ENCODE data around the gene NOL6. TPM values are rescaled to one million over a fixed set of nuclear protein-coding genes. Genes with fewer than 3 reads are reported as not detected.

NOL6 gene
- total and polyA plus RNA-seq, 2 of the 13 experiments (the other 11 are each of a cell fraction or from before 2014, with no cell fraction given), result 17.0 to 30.2 TPM

DNA sequence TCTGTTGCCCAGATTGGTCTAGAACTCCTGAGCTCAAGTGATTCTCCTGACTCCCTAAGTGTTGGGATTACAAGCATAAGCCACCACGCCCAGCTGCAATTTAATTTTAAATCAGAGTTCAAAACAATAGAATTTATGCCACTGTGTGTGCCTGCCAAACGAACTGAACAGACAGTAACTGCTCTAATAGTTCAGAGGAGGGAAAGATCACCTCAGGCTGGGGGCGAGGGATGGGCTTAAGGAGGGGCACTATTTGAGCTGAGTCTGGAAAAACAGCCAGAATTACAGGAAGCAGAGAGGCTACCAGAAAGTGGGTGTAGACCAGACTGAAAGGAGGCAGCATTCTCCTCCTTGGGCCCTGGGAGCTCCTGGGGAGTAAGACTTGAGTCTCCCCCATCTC is 12.2 kb downstream of the NOL6 start:
- no peak for TF ChIP-seq TEAD2 (CRISPR knock-in tag; IDR thresholded peaks at IDR 0.05)
- Histone ChIP-seq H3K27ac (ENCODE audit: extremely low read length, insufficient read depth, low read length) (no peak overlapping the region), H3K27me3 (ENCODE audit: control insufficient read depth in 1 of 2, insufficient read depth in 2 of 2, low read length in 2 of 2) (no peaks in the 10 kb centered on the region), H3K9me3 (ENCODE audit: low read length) (no peaks in the 10 kb centered on the region), H2AFZ (ENCODE audit: low read length) (no peak overlapping the region), H3K79me2 (ENCODE audit: insufficient read depth, low read length) (no peaks in the 10 kb centered on the region), H3K4me1 (ENCODE audit: insufficient read depth, low read length) (peaks cover 11% of the 10 kb centered on the region), H4K20me1 (ENCODE audit: insufficient read depth, low read length) (no peaks in the 10 kb centered on the region), H3K4me2 (ENCODE audit: low read depth, low read length) (no peak overlapping the region), H3K9ac (ENCODE audit: insufficient read depth, low read depth, low read length) (no peak overlapping the region), H3K4me3 (replicated peaks in 1 of 3; ENCODE audit: insufficient read depth in 1 of 3, low read depth in 2 of 3, low read length in 3 of 3) (no peak overlapping the region), H3K36me3 (replicated peaks in 1 of 2; ENCODE audit: control insufficient read depth in 1 of 2, insufficient read depth in 2 of 2, low read length in 2 of 2) (peaks cover 29 to 51% of the 10 kb centered on the region in 2 experiments; a peak in 4 of 5 replicates)
- ATAC-seq (no peak), FAIRE-seq (no peak), DNase-seq (ENCODE audit: low spot score) (no peak)
- POLR2A ChIA-PET, result interaction anchor here (1.1 to 2.7 kb wide), 2 partner anchors 12 to 46 kb away, joined by 3 to 17 read pairs; partner anchors contain the start of gene NOL6
- intact Hi-C loops (cut with micrococcal nuclease; ENCODE audit: unreplicated experiment), result no loop called here
- CTCF ChIA-PET (ENCODE audit: low intra/inter-chr PET ratio, low total read pairs), result no interaction called here
- no TSS peak for BruUV-seq (replicated peaks)
- in situ Hi-C loops (cut with HindIII; ENCODE audit: extremely low pct_ligation_motif_present, low pct_unique_long_range_greater_than_20kb), result loop anchor here (10.0 kb wide), 2 partner anchors 87 to 167 kb away; partner anchors contain the start of gene NFX1
- 77% methylated on average over 3 of the region's 3 CpGs for WGBS (ENCODE audit: low lambda C conversion rate)

DNA sequence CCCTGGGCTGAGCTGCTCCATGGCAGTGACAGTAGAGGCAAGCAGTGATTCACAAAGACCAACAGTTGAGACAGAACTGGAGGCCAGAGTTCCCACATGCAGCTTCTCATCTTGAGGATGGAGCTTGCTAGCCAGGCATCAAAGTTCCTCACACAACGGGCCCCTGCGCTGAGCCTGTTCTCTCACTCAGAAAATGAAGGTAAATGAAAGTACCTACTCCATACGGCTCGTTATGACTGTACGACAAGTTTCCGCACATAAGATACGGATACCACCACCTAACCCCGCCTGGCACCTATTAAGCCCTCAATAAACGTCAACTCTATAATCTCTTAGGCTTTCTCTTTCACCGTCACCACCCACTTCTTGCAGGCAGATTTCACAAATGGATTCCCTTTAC is 12.9 kb downstream of the NOL6 start:
- no peak for FAIRE-seq
- CTCF ChIA-PET (ENCODE audit: low intra/inter-chr PET ratio, low total read pairs), result no interaction called here
- in situ Hi-C loops (cut with HindIII; ENCODE audit: extremely low pct_ligation_motif_present, low pct_unique_long_range_greater_than_20kb), result loop anchor here (10.0 kb wide), 2 partner anchors 86 to 166 kb away; partner anchors contain the start of gene NFX1

More for the DNA sequence above, 12.9 kb downstream of the NOL6 start:
- H2AFZ ChIP-seq (ENCODE audit: low read length), result no peak overlapping the region
- no peaks in the 10 kb centered on the region for H4K20me1 ChIP-seq (ENCODE audit: insufficient read depth, low read length)
- WGBS (ENCODE audit: low lambda C conversion rate), result 97% methylated on average over 10 of the region's 10 CpGs
- no TSS peak for BruUV-seq (replicated peaks)
- no peaks in the 10 kb centered on the region for H3K9me3 ChIP-seq (ENCODE audit: low read length)
- TF ChIP-seq ZNF496 (CRISPR knock-in tag; IDR thresholded peaks at IDR 0.05; ENCODE audit: insufficient replicate concordance) (no peak), ZNF33B (CRISPR knock-in tag; IDR thresholded peaks at IDR 0.05) (no peak), BHLHE40 (IDR thresholded peaks at IDR 0.05; ENCODE audit: low read length) (no peak), SETDB1 (CRISPR knock-in tag; IDR thresholded peaks at IDR 0.05; ENCODE audit: borderline replicate concordance) (no peak), ZKSCAN1 (IDR thresholded peaks at IDR 0.05; ENCODE audit: low read length) (no peak), SMAD1 (CRISPR knock-in tag; IDR thresholded peaks at IDR 0.05; ENCODE audit: borderline replicate concordance, low read depth) (no peak), REPIN1 (CRISPR knock-in tag; IDR thresholded peaks at IDR 0.05; ENCODE audit: borderline replicate concordance, low read depth) (no peak)
- no peak overlapping the region for H3K9ac ChIP-seq (ENCODE audit: insufficient read depth, low read depth, low read length)
- peaks cover 11% of the 10 kb centered on the region for H3K4me1 ChIP-seq (ENCODE audit: insufficient read depth, low read length)
- intact Hi-C loops (cut with micrococcal nuclease; ENCODE audit: unreplicated experiment), result no loop called here
- H3K27ac ChIP-seq (ENCODE audit: extremely low read length, insufficient read depth, low read length), result no peak overlapping the region
- peaks cover 26 to 45% of the 10 kb centered on the region in 2 experiments; a peak in 4 of 5 replicates for H3K36me3 ChIP-seq (replicated peaks in 1 of 2; ENCODE audit: control insufficient read depth in 1 of 2, insufficient read depth in 2 of 2, low read length in 2 of 2)
- H3K27me3 ChIP-seq (ENCODE audit: control insufficient read depth in 1 of 2, insufficient read depth in 2 of 2, low read length in 2 of 2), result no peaks in the 10 kb centered on the region
- POLR2A ChIA-PET, result interaction anchor here (1.1 to 2.7 kb wide), 2 partner anchors 13 to 45 kb away, joined by 3 to 17 read pairs; partner anchors contain the start of gene NOL6
- no peak overlapping the region for H3K4me2 ChIP-seq (ENCODE audit: low read depth, low read length)
- DNase-seq (ENCODE audit: low spot score) (no peak), ATAC-seq (no peak)
- no peak overlapping the region for H3K4me3 ChIP-seq (replicated peaks in 1 of 3; ENCODE audit: insufficient read depth in 1 of 3, low read depth in 2 of 3, low read length in 3 of 3)
- no peaks in the 10 kb centered on the region for H3K79me2 ChIP-seq (ENCODE audit: insufficient read depth, low read length)

All from HepG2 (cell line).